SU-DHL-6 (cell line): ENCODE data around the gene CRACR2A.

Experiments
- H2AFZ ChIP-seq: fragments of 200-600 bp; sonication (generic); 2 replicates; pipeline ENCODE4 v1.6.1; 2014; ENCODE audit warnings: low read depth, mild to moderate bottlenecking, moderate library complexity, mixed read lengths, antibody characterized with exemption, low read length; ENCODE audit not compliant: severe bottlenecking
- H3F3A ChIP-seq: fragments of 200-600 bp; shearing (Covaris generic); 2 replicates; pipeline ENCODE4 v1.6.0; 2016; ENCODE audit warnings: antibody characterized with exemption, mild to moderate bottlenecking; ENCODE audit not compliant: insufficient read depth
- H3K27ac ChIP-seq: fragments of 200-600 bp; sonication (generic); 2 replicates; pipeline ENCODE4 v1.5.1; 2016; ENCODE audit warnings: low read depth, mild to moderate bottlenecking, low read length, moderate library complexity, mixed read lengths
- H3K27me3 ChIP-seq: fragments of 200-600 bp; sonication (generic), shearing (Covaris generic); 2 replicates; pipeline ENCODE4 v1.6.0; 2014; ENCODE audit warnings: mild to moderate bottlenecking, low read length
- H3K36me3 ChIP-seq: fragments of 200-600 bp; sonication (generic); 2 replicates; pipeline ENCODE4 v1.6.1; 2014; ENCODE audit warnings: mild to moderate bottlenecking, low read length, mixed read lengths
- H3K4me2 ChIP-seq: fragments of 300-600, 200-600 bp; shearing (Covaris generic), sonication (generic); 2 replicates; pipeline ENCODE4 v1.6.0; 2014; ENCODE audit warnings: low read length, low read depth, mild to moderate bottlenecking; ENCODE audit not compliant: poor library complexity, severe bottlenecking
- H3K4me3 ChIP-seq: fragments of 200-600 bp; sonication (generic); 2 replicates; pipeline ENCODE4 v1.5.1; 2014; ENCODE audit warnings: antibody characterized with exemption, low read length, mild to moderate bottlenecking, mixed read lengths; ENCODE audit not compliant: insufficient read depth, poor library complexity, severe bottlenecking
- H3K79me2 ChIP-seq: fragments of 200-600 bp; sonication (generic); 2 replicates; pipeline ENCODE4 v1.6.1; 2014; ENCODE audit warnings: mild to moderate bottlenecking, low read length, moderate library complexity; ENCODE audit not compliant: insufficient read depth
- H3K9ac ChIP-seq: fragments of 200-600 bp; sonication (generic); 2 replicates; pipeline ENCODE4 v1.7.0; 2014; ENCODE audit warnings: mild to moderate bottlenecking, low read length
- H3K9me2 ChIP-seq: fragments of 200-600 bp; sonication (generic); replicated peaks from 2 replicates; pipeline ENCODE4 v1.6.1; 2014; ENCODE audit warnings: low read length; ENCODE audit not compliant: insufficient read depth
- H3K9me3 ChIP-seq: fragments of 200-600 bp; sonication (generic); 2 replicates; pipeline ENCODE4 v1.6.1; 2014; ENCODE audit warnings: low read length, mixed read lengths; ENCODE audit not compliant: insufficient read depth
- H4K20me1 ChIP-seq: fragments of 200-600 bp; sonication (generic); 2 replicates; pipeline ENCODE4 v1.6.1; 2014; ENCODE audit warnings: low read depth, mild to moderate bottlenecking, antibody characterized with exemption, low read length, moderate library complexity, mixed read lengths
- CTCF ChIP-seq: fragments of 200-600 bp; sonication (generic); IDR thresholded peaks from one replicate; pipeline ENCODE4 v1.5.1; 2017; ENCODE audit warnings: antibody characterized with exemption, mild to moderate bottlenecking, low read length, moderate library complexity; ENCODE audit not compliant: insufficient read depth, poor library complexity, severe bottlenecking
- EZH2phosphoT487 ChIP-seq: fragments of 200-600 bp; sonication (generic), shearing (Covaris generic); conservative IDR thresholded peaks from 2 replicates; pipeline ENCODE4 v1.6.1; 2018; ENCODE audit warnings: mild to moderate bottlenecking, antibody characterized with exemption, low read length, moderate library complexity, mixed read lengths

Gene CRACR2A

GRCh38 chr12:3658327-3659163 lies 94.4 kb downstream of the CRACR2A start:
- no peak for TF ChIP-seq EZH2phosphoT487
- TF ChIP-seq CTCF: peak; percentile 60
- Histone ChIP-seq H3K9me2 (no peaks in the 10 kb centered on the region), H3K4me2 (no peak overlapping the region), H4K20me1 (no peaks in the 10 kb centered on the region), H2AFZ (no peak overlapping the region), H3K79me2 (no peaks in the 10 kb centered on the region), H3K9ac (no peak overlapping the region), H3K4me3 (no peak overlapping the region), H3K27me3 (no peaks in the 10 kb centered on the region), H3K36me3 (no peaks in the 10 kb centered on the region), H3K9me3 (no peaks in the 10 kb centered on the region), H3F3A (no peaks in the 10 kb centered on the region), H3K27ac (no peak overlapping the region)

GRCh38 chr12:3656946-3657622 lies 95.8 kb downstream of the CRACR2A start:
- TF ChIP-seq CTCF: no peak
- H3K4me3 ChIP-seq: no peak overlapping the region

GRCh38 chr12:3655328-3655900 lies 97.5 kb downstream of the CRACR2A start:
- no peaks in the 10 kb centered on the region for H3F3A ChIP-seq
- no peaks in the 10 kb centered on the region for H3K9me2 ChIP-seq
- no peak overlapping the region for H3K27ac ChIP-seq
- 0 out of 2 replicates have a peak, but pooled peaks cover 2% of the 10 kb centered on the region for H3K36me3 ChIP-seq
- no peaks in the 10 kb centered on the region for H3K79me2 ChIP-seq
- TF ChIP-seq EZH2phosphoT487: no peak
- peak; percentile 25 for TF ChIP-seq CTCF
- H3K4me3 ChIP-seq: no peak overlapping the region
- no peaks in the 10 kb centered on the region for H3K27me3 ChIP-seq
- no peak overlapping the region for H3K4me2 ChIP-seq
- H3K9me3 ChIP-seq: no peaks in the 10 kb centered on the region
- no peak overlapping the region for H2AFZ ChIP-seq
- H4K20me1 ChIP-seq: no peaks in the 10 kb centered on the region
- H3K9ac ChIP-seq: no peak overlapping the region

More at GRCh38 chr12:3656946-3657622, 95.8 kb downstream of the CRACR2A start:
- Histone ChIP-seq H4K20me1 (no peaks in the 10 kb centered on the region), H3K27ac (no peak overlapping the region), H3K9ac (no peak overlapping the region), H2AFZ (no peak overlapping the region), H3K27me3 (no peaks in the 10 kb centered on the region), H3K9me2 (no peaks in the 10 kb centered on the region), H3F3A (no peaks in the 10 kb centered on the region), H3K79me2 (no peaks in the 10 kb centered on the region), H3K4me2 (no peak overlapping the region), H3K9me3 (no peaks in the 10 kb centered on the region), H3K36me3 (0 out of 2 replicates have a peak, but pooled peaks cover 2% of the 10 kb centered on the region)
